Large intestine (tissue), 3 donors: ENCODE measurements around the gene CAPZA1. TPM values are rescaled to one million over a fixed set of nuclear protein-coding genes. Genes with fewer than 3 reads are reported as not detected.

Source experiments
- DNase-seq, 2 donors: peaks; one replicate each; pipeline versions ENCODE4 v3.0.0 to v3.0.0-alpha.2; 2013
- H3K27ac ChIP-seq: one replicate; pipeline ENCODE4 v1.5.1; 2013; ENCODE audit warnings: low read length
- H3K27me3 ChIP-seq: 2 replicates; pipeline ENCODE4 v1.6.1; 2013; ENCODE audit warnings: low read length; ENCODE audit not compliant: control insufficient read depth, insufficient read depth
- H3K36me3 ChIP-seq: 2 replicates; pipeline ENCODE4 v1.6.1; 2013; ENCODE audit warnings: low read length; ENCODE audit not compliant: control insufficient read depth, insufficient read depth
- H3K4me1 ChIP-seq: one replicate; pipeline ENCODE4 v1.6.1; 2013; ENCODE audit warnings: low read length; ENCODE audit not compliant: control insufficient read depth, insufficient read depth
- H3K4me3 ChIP-seq: one replicate; pipeline ENCODE4 v1.5.1; 2013; ENCODE audit warnings: low read length
- H3K9me3 ChIP-seq: one replicate; pipeline ENCODE4 v1.6.1; 2013; ENCODE audit warnings: mild to moderate bottlenecking, low read depth, low read length, moderate library complexity; ENCODE audit not compliant: control insufficient read depth
- WGBS: methylation state at CpG from one replicate; pipeline ENCODE4 v1.1.5; 2013; ENCODE audit warnings: low lambda C conversion rate; ENCODE audit not compliant: insufficient coverage; 5-methylcytosine and 5-hydroxymethylcytosine counted together
- polyA plus RNA-seq: library from polyadenylated mRNA; unstranded; fragments of 120-200 nt; gene quantifications from one replicate; pipeline ENCODE4 v1.2.1, GENCODE V29; 2013

CAPZA1 gene
- polyA plus RNA-seq, 1 donor = 110 TPM

GRCh38 chr1:112675728-112676381 is 56.2 kb downstream of the CAPZA1 start:
- Histone ChIP-seq H3K4me1 (peaks cover 11% of the 10 kb centered on the region), H3K27ac (peak overlapping the region; percentile 68), H3K9me3 (no peaks in the 10 kb centered on the region), H3K36me3 (peaks cover 14% of the 10 kb centered on the region), H3K27me3 (no peaks in the 10 kb centered on the region), H3K4me3 (peak overlapping the region; percentile 79)
- no peak for DNase-seq
- 30% methylated on average over 3 of the region's 7 CpGs for WGBS

- 100% methylated on average over 1 of the region's 3 CpGs for WGBS
- peaks cover 11% of the 10 kb centered on the region for H3K4me1 ChIP-seq
- no peak for DNase-seq
- no peak overlapping the region for H3K4me3 ChIP-seq
- no peaks in the 10 kb centered on the region for H3K9me3 ChIP-seq
- no peak overlapping the region for H3K27ac ChIP-seq
- H3K36me3 ChIP-seq = peaks cover 8% of the 10 kb centered on the region
- no peaks in the 10 kb centered on the region for H3K27me3 ChIP-seq
These were observed 56.9 kb downstream of the CAPZA1 start for GRCh38 chr1:112676543-112676942.

- Histone ChIP-seq H3K4me3 (no peak overlapping the region), H3K9me3 (no peaks in the 10 kb centered on the region), H3K27me3 (no peaks in the 10 kb centered on the region), H3K4me1 (peaks cover 11% of the 10 kb centered on the region), H3K27ac (no peak overlapping the region), H3K36me3 (peaks cover 3% of the 10 kb centered on the region)
- 100% methylated on average over 1 of the region's 4 CpGs for WGBS
- no peak for DNase-seq
These were observed 57.9 kb downstream of the CAPZA1 start for GRCh38 chr1:112677501-112677900.

GRCh38 chr1:112678605-112679004 is 59.0 kb downstream of the CAPZA1 start:
- DNase-seq = no peak
- WGBS = no CpG with 5 or more reads among the region's 3 CpGs

GRCh38 chr1:112685913-112686312 is 66.3 kb downstream of the CAPZA1 start:
- no CpG with 5 or more reads among the region's 5 CpGs for WGBS
- no peaks in the 10 kb centered on the region for H3K27me3 ChIP-seq

More at GRCh38 chr1:112678605-112679004, 59.0 kb downstream of the CAPZA1 start:
- H3K27ac ChIP-seq = no peak overlapping the region
- H3K9me3 ChIP-seq = no peaks in the 10 kb centered on the region
- peaks cover 6% of the 10 kb centered on the region for H3K4me1 ChIP-seq
- H3K4me3 ChIP-seq = no peak overlapping the region
- H3K27me3 ChIP-seq = no peaks in the 10 kb centered on the region
- H3K36me3 ChIP-seq = peaks cover 7% of the 10 kb centered on the region

GRCh38 chr1:112686417-112686816 is 66.8 kb downstream of the CAPZA1 start:
- Histone ChIP-seq H3K9me3 (no peaks in the 10 kb centered on the region), H3K4me3 (no peak overlapping the region), H3K27me3 (no peaks in the 10 kb centered on the region), H3K4me1 (no peaks in the 10 kb centered on the region), H3K27ac (no peak overlapping the region), H3K36me3 (peaks cover 41% of the 10 kb centered on the region)
- no CpG with 5 or more reads among the region's 3 CpGs for WGBS
- DNase-seq = no peak

More at GRCh38 chr1:112685913-112686312, 66.3 kb downstream of the CAPZA1 start:
- no peak for DNase-seq
- no peaks in the 10 kb centered on the region for H3K4me1 ChIP-seq
- no peak overlapping the region for H3K4me3 ChIP-seq
- H3K9me3 ChIP-seq = no peaks in the 10 kb centered on the region
- H3K27ac ChIP-seq = no peak overlapping the region
- peaks cover 39% of the 10 kb centered on the region for H3K36me3 ChIP-seq

GRCh38 chr1:112686835-112687234 is 67.2 kb downstream of the CAPZA1 start:
- WGBS = 100% methylated on average over 2 of the region's 4 CpGs
- Histone ChIP-seq H3K36me3 (peaks cover 45% of the 10 kb centered on the region), H3K27me3 (no peaks in the 10 kb centered on the region), H3K9me3 (no peaks in the 10 kb centered on the region), H3K4me1 (no peaks in the 10 kb centered on the region), H3K4me3 (no peak overlapping the region), H3K27ac (no peak overlapping the region)
- no peak for DNase-seq

GRCh38 chr1:112687361-112687760 is 67.7 kb downstream of the CAPZA1 start:
- Histone ChIP-seq H3K4me1 (no peaks in the 10 kb centered on the region), H3K4me3 (no peak overlapping the region), H3K27ac (no peak overlapping the region), H3K27me3 (no peaks in the 10 kb centered on the region), H3K9me3 (no peaks in the 10 kb centered on the region), H3K36me3 (peaks cover 48% of the 10 kb centered on the region)
- no CpG with 5 or more reads among the region's 4 CpGs for WGBS
- DNase-seq = no peak

- H3K27me3 ChIP-seq = no peaks in the 10 kb centered on the region
- no peak overlapping the region for H3K4me3 ChIP-seq
- no peak overlapping the region for H3K27ac ChIP-seq
- H3K9me3 ChIP-seq = no peaks in the 10 kb centered on the region
- H3K36me3 ChIP-seq = peaks cover 52% of the 10 kb centered on the region
- no CpG with 5 or more reads among the region's 13 CpGs for WGBS
- DNase-seq = no peak
- no peaks in the 10 kb centered on the region for H3K4me1 ChIP-seq
These were observed 68.3 kb downstream of the CAPZA1 start for GRCh38 chr1:112687785-112688496.

GRCh38 chr1:112688781-112689193 is 69.2 kb downstream of the CAPZA1 start:
- WGBS = no CpG with 5 or more reads among the region's 13 CpGs
- no peaks in the 10 kb centered on the region for H3K9me3 ChIP-seq
- no peaks in the 10 kb centered on the region for H3K4me1 ChIP-seq
- peaks cover 55% of the 10 kb centered on the region for H3K36me3 ChIP-seq
- H3K27me3 ChIP-seq = no peaks in the 10 kb centered on the region
- no peak overlapping the region for H3K27ac ChIP-seq
- DNase-seq = no peak
- no peak overlapping the region for H3K4me3 ChIP-seq
